Activated CD4-positive, alpha-beta T cell treated with anti-CD3 and anti-CD28 coated beads, Interleukin-2, amount 10 ng/mL, durations not matched to agents 7 days and 5 days (primary cell): ENCODE data around the gene HTN1. TPM values are rescaled to one million over a fixed set of nuclear protein-coding genes. Genes with fewer than 3 reads are reported as not detected.
"Not testable (repeated sequence)": the region's sequence is repeated elsewhere in the genome, so short reads cannot be mapped to it uniquely, and the experiment has no call there.

Experiments
- CTCF ChIA-PET: fragments of 350-600 bp; sonication (Branson Sonifier 250); formaldehyde crosslinking; loops from one replicate; lab custom pipeline; 2021; ENCODE audit warnings: antibody characterized with exemption; lab: Charles Lee
- POLR2A ChIA-PET: fragments of 350-600 bp; sonication (Branson Sonifier 250); formaldehyde crosslinking; loops from one replicate; lab custom pipeline; 2021; ENCODE audit warnings: antibody characterized with exemption; lab: Charles Lee
- DNase-seq: peaks from one replicate; pipeline ENCODE4 v3.0.0-alpha.2; 2020
- H3K27ac Mint-ChIP-seq: one replicate; pipeline ENCODE4 v1.8.0; 2021; ENCODE audit warnings: mild to moderate bottlenecking, moderate library complexity, mixed read lengths
- H3K27me3 Mint-ChIP-seq: one replicate; pipeline ENCODE4 v1.8.0; 2021; ENCODE audit warnings: mixed read lengths
- H3K36me3 Mint-ChIP-seq: one replicate; pipeline ENCODE4 v1.8.0; 2021; ENCODE audit warnings: low read depth, mixed read lengths
- H3K4me1 Mint-ChIP-seq: one replicate; pipeline ENCODE4 v1.8.0; 2021; ENCODE audit warnings: mixed read lengths
- H3K4me3 Mint-ChIP-seq: one replicate; pipeline ENCODE4 v1.8.0; 2021; ENCODE audit warnings: mild to moderate bottlenecking, moderate library complexity, mixed read lengths
- H3K9me3 Mint-ChIP-seq: one replicate; pipeline ENCODE4 v1.8.0; 2021; ENCODE audit warnings: mixed read lengths
- total RNA-seq, 2 experiments: library from RNA; stranded (reverse); gene quantifications; one replicate each; pipeline ENCODE4 v1.2.3, GENCODE V29; 2021

The HTN1 gene
- not detected for total RNA-seq

DNA sequence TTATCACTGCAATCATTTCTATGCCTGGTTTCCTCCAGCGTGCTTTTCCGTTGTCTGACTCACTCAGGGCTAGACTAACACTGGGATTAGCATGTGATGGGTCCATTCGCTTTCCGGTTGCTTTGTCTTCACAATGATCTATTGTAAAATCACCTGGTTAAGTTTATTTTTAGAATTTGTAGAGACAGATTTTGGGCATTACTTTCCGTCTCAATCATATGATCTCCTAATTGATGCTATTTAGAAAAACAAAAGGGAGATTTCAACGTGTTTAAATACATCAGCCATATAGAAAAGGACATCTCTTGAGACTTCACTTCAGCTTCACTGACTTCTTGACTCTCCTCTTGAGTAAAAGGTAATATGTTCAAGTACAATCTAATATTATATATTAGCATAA is at the start of gene HTN1:
Gene HTN1, plus strand, starts transcription at position 301 of the 400 bp plus-strand sequence. CDS start 2,639 bp downstream, outside the sequence.
- H3K9me3 Mint-ChIP-seq, H3K27me3 Mint-ChIP-seq, CTCF ChIA-PET, H3K4me3 Mint-ChIP-seq, H3K36me3 Mint-ChIP-seq, DNase-seq, H3K27ac Mint-ChIP-seq, H3K4me1 Mint-ChIP-seq, POLR2A ChIA-PET: not testable (repeated sequence)

DNA sequence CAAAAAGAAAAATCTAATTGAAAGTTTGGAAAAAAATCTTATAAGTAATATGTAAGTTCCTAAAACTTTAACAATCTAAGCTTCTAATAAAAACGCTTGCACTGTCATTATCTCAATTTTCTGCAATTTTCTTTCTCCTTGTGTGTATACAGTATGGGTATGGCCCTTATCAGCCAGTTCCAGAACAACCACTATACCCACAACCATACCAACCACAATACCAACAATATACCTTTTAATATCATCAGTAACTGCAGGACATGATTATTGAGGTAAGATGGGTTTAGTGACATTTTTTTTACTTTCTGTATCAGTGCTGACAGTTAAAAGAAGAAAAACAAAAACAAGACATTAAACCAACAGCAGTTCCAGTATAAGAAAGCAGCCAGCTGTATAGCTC is 49.5 kb upstream of the HTN1 start:
- ChIA-PET CTCF (no interaction called here), POLR2A (no interaction called here)
- Mint-ChIP-seq H3K36me3 (no peaks in the 10 kb centered on the region), H3K27me3 (no peaks in the 10 kb centered on the region), H3K4me3 (no peak overlapping the region), H3K27ac (no peak overlapping the region), H3K4me1 (no peaks in the 10 kb centered on the region), H3K9me3 (no peaks in the 10 kb centered on the region)
- DNase-seq: no peak

DNA sequence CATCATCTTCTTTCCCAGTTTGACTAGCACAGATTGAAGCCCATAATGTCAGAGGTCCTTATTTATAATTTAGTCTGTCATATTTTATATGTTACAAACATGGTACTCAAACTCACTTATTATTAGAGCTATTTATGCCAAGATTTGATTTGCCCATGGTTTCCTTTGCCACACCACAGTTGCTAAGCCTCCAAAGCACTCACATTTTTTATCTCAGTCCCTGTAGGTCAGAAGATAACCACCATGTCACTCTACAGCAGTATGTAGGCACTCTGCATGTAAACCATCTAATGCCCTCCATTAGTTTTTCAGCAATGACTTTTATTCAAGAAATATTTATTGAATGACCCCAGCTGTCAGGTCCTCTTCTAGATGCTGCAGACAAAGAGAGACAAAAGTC is 47.7 kb upstream of the HTN1 start:
- no peak overlapping the region for H3K27ac Mint-ChIP-seq
- no peaks in the 10 kb centered on the region for H3K4me1 Mint-ChIP-seq
- no peaks in the 10 kb centered on the region for H3K36me3 Mint-ChIP-seq

DNA sequence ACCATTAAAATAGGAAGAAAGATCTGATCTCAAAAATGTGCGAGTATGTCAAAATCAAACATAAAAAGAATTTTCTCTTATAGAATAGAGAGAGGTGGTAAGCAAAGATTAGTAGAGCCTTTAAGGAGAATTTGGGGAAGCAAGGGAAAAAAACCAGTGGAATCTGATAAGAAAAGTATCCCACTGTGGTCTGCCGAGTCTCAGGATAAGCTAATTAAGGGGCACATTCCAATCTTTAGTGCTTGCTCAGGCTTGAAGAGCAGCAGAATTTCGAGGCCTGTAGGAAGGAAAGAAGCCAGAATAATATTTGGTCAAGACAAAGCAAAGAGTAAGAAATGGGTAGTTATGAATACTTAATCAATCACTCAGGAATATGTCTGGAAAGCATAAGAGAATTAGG is 41.5 kb upstream of the HTN1 start:
- no peak overlapping the region for H3K4me3 Mint-ChIP-seq
- ChIA-PET POLR2A (no interaction called here), CTCF (no interaction called here)
- H3K27me3 Mint-ChIP-seq: no peaks in the 10 kb centered on the region
- no peaks in the 10 kb centered on the region for H3K36me3 Mint-ChIP-seq
- no peak for DNase-seq
- no peak overlapping the region for H3K27ac Mint-ChIP-seq
- H3K4me1 Mint-ChIP-seq: no peaks in the 10 kb centered on the region
- H3K9me3 Mint-ChIP-seq: no peaks in the 10 kb centered on the region

More for the DNA sequence above, 47.7 kb upstream of the HTN1 start:
- Mint-ChIP-seq H3K4me3 (no peak overlapping the region), H3K27me3 (no peaks in the 10 kb centered on the region), H3K9me3 (no peaks in the 10 kb centered on the region)
- CTCF ChIA-PET: no interaction called here
- DNase-seq: no peak
- POLR2A ChIA-PET: no interaction called here

DNA sequence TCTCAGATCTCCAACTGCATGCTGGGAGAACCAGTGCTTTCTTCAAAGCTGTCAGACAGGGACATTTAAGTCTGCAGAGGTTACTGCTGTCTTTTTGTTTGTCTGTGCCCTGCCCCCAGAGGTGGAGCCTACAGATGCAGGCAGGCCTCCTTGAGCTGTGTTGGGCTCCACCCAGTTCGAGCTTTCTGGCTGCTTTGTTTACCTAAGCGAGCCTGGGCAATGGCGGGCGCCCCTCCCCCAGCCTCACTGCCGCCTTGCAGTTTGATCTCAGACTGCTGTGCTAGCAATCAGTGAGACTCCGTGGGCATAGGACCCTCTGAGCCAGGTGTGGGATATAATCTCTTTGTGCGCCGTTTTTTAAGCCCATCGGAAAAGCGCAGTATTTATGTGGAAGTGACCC is 31.2 kb upstream of the HTN1 start:
- H3K27ac Mint-ChIP-seq, POLR2A ChIA-PET, CTCF ChIA-PET, H3K4me1 Mint-ChIP-seq, H3K4me3 Mint-ChIP-seq, DNase-seq, H3K27me3 Mint-ChIP-seq, H3K9me3 Mint-ChIP-seq, H3K36me3 Mint-ChIP-seq: not testable (repeated sequence)

DNA sequence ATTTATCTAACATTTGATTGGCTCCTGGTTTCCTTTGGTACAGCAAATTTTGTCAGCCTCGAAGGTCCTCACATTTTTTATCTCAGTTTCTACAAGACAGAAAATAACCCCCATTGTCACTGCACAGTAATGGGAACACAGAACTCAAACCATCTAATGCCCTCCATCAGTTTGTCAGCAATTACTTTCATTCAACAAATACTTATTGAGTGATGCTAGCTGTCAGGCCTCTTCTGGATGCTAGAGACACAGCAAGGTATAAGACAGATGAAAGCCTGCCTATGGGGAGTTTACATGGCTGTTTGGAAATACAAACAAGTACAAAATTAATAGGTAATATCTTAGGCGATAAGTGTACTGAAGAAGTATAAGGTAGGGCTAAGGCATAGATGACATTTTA is 27.0 kb upstream of the HTN1 start:
- Mint-ChIP-seq H3K9me3 (no peaks in the 10 kb centered on the region), H3K36me3 (no peaks in the 10 kb centered on the region), H3K4me3 (no peak overlapping the region), H3K27me3 (no peaks in the 10 kb centered on the region), H3K27ac (no peak overlapping the region), H3K4me1 (no peaks in the 10 kb centered on the region)
- ChIA-PET POLR2A (no interaction called here), CTCF (no interaction called here)
- no peak for DNase-seq

DNA sequence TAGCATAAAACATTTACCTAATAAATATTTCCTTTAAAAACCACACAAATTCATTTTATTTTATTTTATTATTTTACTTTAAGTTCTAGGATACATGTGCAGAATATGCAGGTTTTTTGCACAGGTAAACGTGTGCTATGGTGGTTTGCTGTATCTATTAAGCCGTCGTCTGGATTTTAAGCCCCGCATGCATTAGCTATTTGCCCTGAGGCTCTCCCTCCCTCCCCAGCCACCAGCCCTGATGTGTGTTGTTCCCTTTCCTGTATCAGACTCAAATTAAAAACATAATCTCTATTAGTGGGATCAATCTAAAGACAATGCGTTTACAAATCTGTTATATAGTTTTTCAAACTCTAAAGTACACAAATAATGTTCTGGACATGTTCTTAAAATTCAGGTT is 23.2 kb upstream of the HTN1 start:
- CTCF ChIA-PET: no interaction called here
- H3K4me3 Mint-ChIP-seq: no peak overlapping the region
- H3K9me3 Mint-ChIP-seq: no peaks in the 10 kb centered on the region
- DNase-seq: no peak
- H3K4me1 Mint-ChIP-seq: no peaks in the 10 kb centered on the region
- H3K27ac Mint-ChIP-seq: no peak overlapping the region
- no peaks in the 10 kb centered on the region for H3K27me3 Mint-ChIP-seq
- POLR2A ChIA-PET: no interaction called here
- no peaks in the 10 kb centered on the region for H3K36me3 Mint-ChIP-seq

DNA sequence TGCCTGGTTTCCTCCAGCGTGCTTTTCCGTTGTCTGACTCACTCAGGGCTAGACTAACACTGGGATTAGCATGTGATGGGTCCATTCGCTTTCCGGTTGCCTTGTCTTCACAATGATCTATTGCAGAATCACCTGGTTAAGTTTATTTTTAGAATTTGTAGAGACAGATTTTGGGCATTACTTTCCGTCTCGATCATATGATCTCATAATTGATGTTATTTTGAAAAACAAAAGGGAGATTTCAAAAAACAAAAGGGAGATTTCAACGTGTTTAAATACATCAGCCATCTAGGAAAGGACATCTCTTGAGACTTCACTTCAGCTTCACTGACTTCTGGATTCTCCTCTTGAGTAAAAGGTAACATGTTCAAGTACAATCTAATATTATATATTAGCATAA is 22.1 kb upstream of the HTN1 start, which contains the start of gene HTN3:
Gene HTN3, plus strand, starts transcription at position 301 of the 400 bp plus-strand sequence. CDS start 2,282 bp downstream, outside the sequence.
- CTCF ChIA-PET, H3K36me3 Mint-ChIP-seq: not testable (repeated sequence)

DNA sequence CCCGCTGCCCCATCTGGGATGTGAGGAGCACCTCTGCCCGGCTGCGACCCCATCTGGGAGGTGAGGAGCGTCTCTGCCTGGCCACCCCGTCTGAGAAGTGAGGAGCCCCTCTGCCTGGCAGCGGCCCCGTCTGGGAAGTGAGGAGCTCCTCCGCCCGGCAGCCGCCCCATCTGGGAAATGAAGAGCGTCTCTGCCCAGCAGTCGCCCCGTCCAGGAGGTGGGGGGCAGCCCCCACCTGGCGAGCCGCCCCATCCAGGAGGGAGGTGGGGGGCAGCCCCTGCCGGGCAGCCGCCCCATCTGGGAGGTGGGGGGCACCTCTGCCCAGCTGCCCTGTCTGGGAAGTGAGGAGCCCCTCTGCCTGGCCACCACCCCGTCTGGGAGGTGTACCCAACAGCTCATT is 12.7 kb upstream of the HTN1 start:
- CTCF ChIA-PET, POLR2A ChIA-PET, H3K27me3 Mint-ChIP-seq, H3K4me1 Mint-ChIP-seq, DNase-seq, H3K36me3 Mint-ChIP-seq, H3K4me3 Mint-ChIP-seq, H3K27ac Mint-ChIP-seq, H3K9me3 Mint-ChIP-seq: not testable (repeated sequence)

More for the DNA sequence above, 22.1 kb upstream of the HTN1 start, which contains the start of gene HTN3:
- H3K27ac Mint-ChIP-seq, H3K4me1 Mint-ChIP-seq, DNase-seq, H3K9me3 Mint-ChIP-seq, H3K27me3 Mint-ChIP-seq, POLR2A ChIA-PET, H3K4me3 Mint-ChIP-seq: not testable (repeated sequence)

DNA sequence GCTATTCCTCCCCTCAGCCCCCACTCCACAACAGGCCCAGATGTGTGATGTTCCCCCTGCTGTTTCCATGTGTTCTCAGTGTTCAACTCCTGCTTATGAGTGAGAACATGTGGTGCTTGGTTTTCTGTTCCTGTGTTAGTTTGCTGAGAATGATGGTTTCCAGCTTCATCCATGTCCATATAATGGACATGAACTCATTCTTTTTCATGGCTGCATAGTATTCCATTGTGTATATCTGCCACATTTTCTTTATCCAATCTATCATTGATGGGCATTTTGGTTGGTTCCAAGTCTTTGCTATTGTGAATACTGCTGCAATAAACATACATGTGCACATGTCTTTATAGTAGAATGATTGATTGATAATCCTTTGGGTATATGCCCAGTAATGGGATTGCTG is 10.3 kb upstream of the HTN1 start:
- POLR2A ChIA-PET, CTCF ChIA-PET, H3K4me1 Mint-ChIP-seq, H3K4me3 Mint-ChIP-seq, H3K9me3 Mint-ChIP-seq, DNase-seq, H3K27ac Mint-ChIP-seq, H3K27me3 Mint-ChIP-seq, H3K36me3 Mint-ChIP-seq: not testable (repeated sequence)

DNA sequence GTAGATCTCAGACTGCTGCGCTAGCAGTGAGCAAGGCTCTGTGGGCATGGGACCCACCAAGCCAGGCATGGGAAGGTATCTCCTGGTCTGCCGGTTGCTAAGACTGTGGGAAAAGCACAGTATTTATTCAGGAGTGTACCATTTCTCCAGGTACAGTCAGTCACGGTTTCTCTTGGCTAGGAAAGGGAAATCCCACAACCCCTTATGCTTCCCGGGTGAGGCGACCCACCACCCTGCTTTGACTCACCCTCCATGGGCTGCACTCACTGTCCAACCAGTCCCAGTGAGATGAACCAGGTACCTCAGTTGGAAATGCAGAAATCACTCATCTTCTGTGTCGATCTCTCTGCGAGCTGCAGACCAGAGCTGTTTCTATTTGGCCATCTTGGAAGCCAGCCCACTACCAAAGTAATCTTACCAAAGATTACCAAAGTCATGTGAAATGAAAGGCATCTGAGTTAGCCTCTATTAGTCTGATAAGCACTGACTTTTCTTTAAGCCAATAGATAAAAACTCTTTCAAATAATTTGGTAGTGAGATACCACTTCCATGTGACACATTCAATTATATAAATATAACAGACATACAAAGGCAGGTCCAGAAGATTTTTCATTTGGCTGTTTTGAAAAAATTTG is 8.5 kb upstream of the HTN1 start:
- DNase-seq: no peak
- CTCF ChIA-PET: no interaction called here
- Mint-ChIP-seq H3K4me3 (no peak overlapping the region), H3K27me3 (no peaks in the 10 kb centered on the region), H3K9me3 (peaks cover 3% of the 10 kb centered on the region), H3K27ac (no peak overlapping the region), H3K36me3 (no peaks in the 10 kb centered on the region), H3K4me1 (no peaks in the 10 kb centered on the region)
- POLR2A ChIA-PET: no interaction called here

DNA sequence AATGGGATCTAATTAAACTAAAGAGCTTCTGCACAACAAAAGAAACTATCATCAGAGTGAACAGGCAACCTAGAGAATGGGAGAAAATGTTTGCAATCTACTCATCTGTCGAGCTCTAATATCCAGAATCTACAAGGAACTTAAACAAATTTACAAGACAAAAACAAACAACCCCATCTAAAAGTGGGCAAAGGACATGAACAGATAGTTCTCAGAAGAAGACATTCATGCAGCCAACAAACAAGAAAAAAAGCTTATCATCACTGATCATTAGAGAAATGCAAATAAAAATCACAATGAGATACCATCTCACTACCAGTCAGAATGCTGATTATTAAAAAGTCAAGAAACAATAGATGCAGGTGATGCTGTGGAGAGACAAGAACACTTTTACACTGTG is 6.3 kb downstream of the HTN1 start:
- CTCF ChIA-PET, H3K27ac Mint-ChIP-seq, H3K36me3 Mint-ChIP-seq, POLR2A ChIA-PET, H3K27me3 Mint-ChIP-seq, H3K4me1 Mint-ChIP-seq, H3K9me3 Mint-ChIP-seq, H3K4me3 Mint-ChIP-seq, DNase-seq: not testable (repeated sequence)

DNA sequence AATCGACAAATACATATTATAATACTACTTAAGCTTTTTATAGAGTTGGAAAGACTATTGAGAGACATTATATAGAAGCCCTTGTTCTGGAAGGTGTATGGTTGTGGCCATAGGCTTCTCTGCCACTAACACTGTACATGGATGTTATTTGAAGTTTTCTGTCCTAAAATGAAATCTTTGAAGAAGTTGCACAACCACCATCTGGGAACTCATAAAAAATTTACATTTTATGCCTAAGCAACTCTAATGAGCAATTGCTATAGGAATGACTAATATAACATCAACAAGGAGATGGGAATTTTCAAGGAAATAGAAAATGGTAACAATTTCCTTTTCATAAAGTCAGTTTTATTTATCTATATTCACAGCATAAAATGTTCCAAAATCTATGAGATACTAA is 7.4 kb downstream of the HTN1 start:
- ChIA-PET CTCF (interaction anchor here (0.6 kb wide), 1 partner anchor 17 kb away, joined by 3 read pairs; no protein-coding TSS in a partner anchor), POLR2A (no interaction called here)
- DNase-seq: no peak
- no peaks in the 10 kb centered on the region for H3K4me1 Mint-ChIP-seq
- no peaks in the 10 kb centered on the region for H3K27me3 Mint-ChIP-seq
- no peaks in the 10 kb centered on the region for H3K36me3 Mint-ChIP-seq
- no peak overlapping the region for H3K4me3 Mint-ChIP-seq
- no peak overlapping the region for H3K27ac Mint-ChIP-seq
- H3K9me3 Mint-ChIP-seq: peaks cover 2% of the 10 kb centered on the region

DNA sequence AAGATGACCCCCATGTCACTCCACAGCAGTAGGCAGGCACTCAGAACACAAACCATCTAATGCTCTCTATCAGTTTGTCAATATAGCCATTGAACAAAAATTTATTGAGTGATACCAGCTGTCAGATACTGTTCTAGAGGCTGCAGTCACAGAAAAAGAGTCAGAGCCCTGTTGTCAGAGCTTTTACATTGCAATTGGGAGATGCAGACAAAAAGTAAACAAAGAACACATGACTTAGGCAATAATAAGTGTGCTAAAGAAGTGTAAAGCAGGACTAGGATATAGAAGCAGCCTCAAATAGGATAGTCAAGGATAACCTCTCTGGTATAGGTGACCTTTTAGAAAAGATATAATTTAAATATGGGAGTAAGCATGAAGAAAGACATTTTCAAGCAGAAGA is 8.9 kb downstream of the HTN1 start:
- peaks cover 2% of the 10 kb centered on the region for H3K9me3 Mint-ChIP-seq
- no peak for DNase-seq
- H3K4me3 Mint-ChIP-seq: no peak overlapping the region

More for the DNA sequence above, 8.9 kb downstream of the HTN1 start:
- Mint-ChIP-seq H3K27me3 (no peaks in the 10 kb centered on the region), H3K36me3 (no peaks in the 10 kb centered on the region), H3K4me1 (no peaks in the 10 kb centered on the region), H3K27ac (no peak overlapping the region)
- CTCF ChIA-PET: no interaction called here
- POLR2A ChIA-PET: no interaction called here
